ENCODE measurements around the gene ZNF385D. TPM values are rescaled to one million over a fixed set of nuclear protein-coding genes. Genes with fewer than 3 reads are reported as not detected.

ZNF385D gene
- total RNA-seq, 1 donor from 2014 or later: 2.1 TPM

DNA sequence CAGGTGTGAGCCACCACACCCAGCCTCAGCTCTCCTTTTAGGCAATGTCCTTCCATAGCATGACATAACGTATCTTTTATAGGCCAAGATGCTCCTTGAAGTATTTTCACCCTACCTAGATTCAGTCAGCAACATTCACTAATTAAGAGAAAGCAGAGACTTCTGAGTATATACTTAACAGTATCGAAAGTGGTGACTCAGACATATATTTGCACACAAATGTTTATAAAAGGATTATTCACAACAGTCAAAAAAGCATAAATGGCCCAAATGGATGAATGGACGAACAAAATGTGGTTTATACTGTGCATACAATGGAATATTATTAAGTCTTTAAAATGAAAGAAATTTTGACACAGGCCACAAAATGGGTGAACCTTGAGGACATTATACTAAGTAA is 108.6 kb downstream of the ZNF385D start:
- H3K4me3 Mint-ChIP-seq: no peak overlapping the region
- no peak for DNase-seq (ENCODE audit: low read depth, low spot score)
- peak overlapping the region; percentile 57 for H3K27ac Mint-ChIP-seq (ENCODE audit: unreplicated experiment)
- TF ChIP-seq, protein P1, sequence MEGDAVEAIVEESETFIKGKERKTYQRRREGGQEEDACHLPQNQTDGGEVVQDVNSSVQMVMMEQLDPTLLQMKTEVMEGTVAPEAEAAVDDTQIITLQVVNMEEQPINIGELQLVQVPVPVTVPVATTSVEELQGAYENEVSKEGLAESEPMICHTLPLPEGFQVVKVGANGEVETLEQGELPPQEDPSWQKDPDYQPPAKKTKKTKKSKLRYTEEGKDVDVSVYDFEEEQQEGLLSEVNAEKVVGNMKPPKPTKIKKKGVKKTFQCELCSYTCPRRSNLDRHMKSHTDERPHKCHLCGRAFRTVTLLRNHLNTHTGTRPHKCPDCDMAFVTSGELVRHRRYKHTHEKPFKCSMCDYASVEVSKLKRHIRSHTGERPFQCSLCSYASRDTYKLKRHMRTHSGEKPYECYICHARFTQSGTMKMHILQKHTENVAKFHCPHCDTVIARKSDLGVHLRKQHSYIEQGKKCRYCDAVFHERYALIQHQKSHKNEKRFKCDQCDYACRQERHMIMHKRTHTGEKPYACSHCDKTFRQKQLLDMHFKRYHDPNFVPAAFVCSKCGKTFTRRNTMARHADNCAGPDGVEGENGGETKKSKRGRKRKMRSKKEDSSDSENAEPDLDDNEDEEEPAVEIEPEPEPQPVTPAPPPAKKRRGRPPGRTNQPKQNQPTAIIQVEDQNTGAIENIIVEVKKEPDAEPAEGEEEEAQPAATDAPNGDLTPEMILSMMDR (conservative IDR thresholded peaks at IDR 0.05): no peak
- H3K4me1 Mint-ChIP-seq: peaks cover 4% of the 10 kb centered on the region
- peaks cover 2% of the 10 kb centered on the region for H3K9me3 Mint-ChIP-seq
- H3K27me3 Mint-ChIP-seq (ENCODE audit: low read depth): peaks cover 3% of the 10 kb centered on the region
- H3K36me3 Mint-ChIP-seq (ENCODE audit: low read depth): no peaks in the 10 kb centered on the region

DNA sequence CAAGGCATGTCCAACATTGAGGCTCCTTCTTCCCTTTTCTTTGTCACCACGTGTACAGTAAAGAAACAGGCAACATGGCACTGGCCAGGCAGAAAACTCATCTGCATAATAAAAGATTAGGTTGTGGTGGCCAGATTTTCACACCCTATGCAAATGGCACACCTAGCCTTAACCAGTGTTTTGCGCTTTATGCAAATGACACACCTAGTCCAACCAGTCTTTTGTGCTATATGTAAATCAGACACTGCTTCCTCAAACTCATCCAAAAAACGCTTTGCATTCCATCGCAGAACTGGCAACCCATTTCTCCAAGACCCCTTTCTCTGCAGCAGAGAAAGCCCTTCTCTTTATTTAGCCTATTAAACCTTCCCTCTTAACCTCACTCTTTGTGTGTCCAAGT is 109.1 kb downstream of the ZNF385D start:
- H3K9me3 Mint-ChIP-seq: peaks cover 2% of the 10 kb centered on the region
- TF ChIP-seq, protein P1 (conservative IDR thresholded peaks at IDR 0.05): no peak
- H3K27ac Mint-ChIP-seq (ENCODE audit: unreplicated experiment): peak overlapping the region; percentile 57
- H3K4me3 Mint-ChIP-seq: no peak overlapping the region
- H3K4me1 Mint-ChIP-seq: peaks cover 4% of the 10 kb centered on the region
- DNase-seq (ENCODE audit: low read depth, low spot score): no peak
- no peaks in the 10 kb centered on the region for H3K36me3 Mint-ChIP-seq (ENCODE audit: low read depth)
- peaks cover 6% of the 10 kb centered on the region for H3K27me3 Mint-ChIP-seq (ENCODE audit: low read depth)

DNA sequence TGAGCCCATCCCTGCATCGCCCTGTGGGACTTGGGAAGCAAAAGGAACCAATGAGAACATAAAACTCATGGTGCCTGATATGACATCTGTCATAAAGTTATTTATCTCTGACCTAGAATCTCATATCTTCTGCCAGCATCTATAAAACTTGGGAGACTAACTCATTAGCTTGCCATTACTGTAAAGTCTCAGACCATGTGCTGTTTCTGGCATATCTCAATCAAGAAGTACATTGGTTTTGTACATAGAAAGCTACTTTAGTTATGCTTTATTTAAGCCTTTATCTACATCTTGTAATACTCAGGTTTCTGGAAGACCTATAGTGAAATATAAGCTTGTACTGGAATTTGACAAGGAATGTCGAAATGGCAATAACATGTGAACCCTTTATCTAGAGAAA is 112.5 kb downstream of the ZNF385D start:
- no peak for DNase-seq (ENCODE audit: low read depth, low spot score)
- peaks cover 11% of the 10 kb centered on the region for H3K27me3 Mint-ChIP-seq (ENCODE audit: low read depth)
- TF ChIP-seq, protein P1 (conservative IDR thresholded peaks at IDR 0.05): no peak
- H3K27ac Mint-ChIP-seq (ENCODE audit: unreplicated experiment): peak overlapping the region; percentile 27
- no peak overlapping the region for H3K4me3 Mint-ChIP-seq
- H3K9me3 Mint-ChIP-seq: peaks cover 2% of the 10 kb centered on the region
- H3K4me1 Mint-ChIP-seq: no peaks in the 10 kb centered on the region
- H3K36me3 Mint-ChIP-seq (ENCODE audit: low read depth): no peaks in the 10 kb centered on the region

DNA sequence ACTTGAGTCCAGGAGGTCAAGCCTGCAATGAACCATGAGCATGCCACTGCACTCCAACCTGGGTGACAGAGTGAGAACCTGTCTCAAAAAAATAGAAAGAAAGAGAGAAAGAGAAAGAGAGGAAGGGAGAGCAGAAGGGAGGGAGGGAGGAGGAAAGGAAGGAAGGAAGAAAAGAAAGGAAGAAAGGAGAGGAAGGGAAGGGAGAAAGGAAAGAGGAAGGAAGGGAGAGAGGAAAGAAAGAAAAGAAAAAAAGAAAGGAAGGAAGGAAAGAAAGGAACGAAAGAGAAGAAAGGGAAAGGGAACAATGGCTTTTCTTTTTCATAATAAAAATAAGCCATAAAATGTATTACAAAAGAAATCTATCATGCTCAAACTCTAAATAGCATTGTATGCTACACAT is 116.9 kb downstream of the ZNF385D start:
- no peak overlapping the region for H3K27ac Mint-ChIP-seq (ENCODE audit: unreplicated experiment)
- peaks cover 2% of the 10 kb centered on the region for H3K9me3 Mint-ChIP-seq
- H3K4me1 Mint-ChIP-seq: no peaks in the 10 kb centered on the region
- no peaks in the 10 kb centered on the region for H3K36me3 Mint-ChIP-seq (ENCODE audit: low read depth)
- peaks cover 11% of the 10 kb centered on the region for H3K27me3 Mint-ChIP-seq (ENCODE audit: low read depth)
- no peak overlapping the region for H3K4me3 Mint-ChIP-seq
- TF ChIP-seq, protein P1 (conservative IDR thresholded peaks at IDR 0.05): no peak
- DNase-seq (ENCODE audit: low read depth, low spot score): no peak

DNA sequence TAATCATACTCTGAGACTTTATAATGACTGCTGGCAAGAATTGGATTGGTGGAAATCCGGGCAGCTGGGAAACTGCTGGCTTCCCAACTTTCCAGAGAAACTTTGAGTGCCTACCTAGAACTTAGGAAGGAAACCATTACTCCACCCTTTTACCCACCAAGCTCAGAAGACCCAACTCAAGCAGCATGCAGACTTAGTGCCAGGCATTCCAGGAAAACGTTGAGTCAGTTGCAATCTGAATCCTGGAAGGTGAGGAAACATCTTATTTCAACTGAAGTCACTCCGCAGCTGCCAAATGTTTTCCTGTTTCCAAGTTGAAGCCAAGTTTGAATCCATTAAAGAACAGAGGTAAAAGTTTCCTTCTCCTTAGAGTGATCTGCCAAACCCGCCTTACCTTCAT is 126.5 kb downstream of the ZNF385D start:
- H3K36me3 Mint-ChIP-seq (ENCODE audit: low read depth): no peaks in the 10 kb centered on the region

More for the DNA sequence above, 126.5 kb downstream of the ZNF385D start:
- Mint-ChIP-seq H3K27me3 (ENCODE audit: low read depth) (no peaks in the 10 kb centered on the region), H3K4me1 (no peaks in the 10 kb centered on the region), H3K27ac (ENCODE audit: unreplicated experiment) (no peak overlapping the region), H3K4me3 (no peak overlapping the region), H3K9me3 (no peaks in the 10 kb centered on the region)
- TF ChIP-seq, protein P1 (conservative IDR thresholded peaks at IDR 0.05): no peak
- no peak for DNase-seq (ENCODE audit: low read depth, low spot score)
